GM23338 (cell line): ENCODE data around the gene RNF217. TPM values are rescaled to one million over a fixed set of nuclear protein-coding genes. Genes with fewer than 3 reads are reported as not detected.

ENCODE experiments used
- ATAC-seq: fragments of 200-7000 bp; cut with Tn5 transposase; 3 replicates; pipeline ENCODE4 v1.9.1; 2020
- DNase-seq: peaks from one replicate; pipeline ENCODE4 v3.0.0-alpha.2; 2015; ENCODE audit warnings: low spot score
- H2AFZ ChIP-seq: fragments of 200-600 bp; sonication (generic); 2 replicates; pipeline ENCODE4 v1.8.0; 2016; ENCODE audit warnings: antibody characterized with exemption, mild to moderate bottlenecking, moderate library complexity
- H3F3A ChIP-seq: fragments of 200-600 bp; sonication (generic); replicated peaks from 2 replicates; pipeline ENCODE4 v1.8.0; 2017; ENCODE audit warnings: antibody characterized with exemption, mixed run types, low read depth
- H3K27ac ChIP-seq: fragments of 200-600 bp; sonication (generic); 2 replicates; pipeline ENCODE4 v1.6.1; 2016; ENCODE audit warnings: low read depth
- H3K27me3 ChIP-seq: fragments of 200-600 bp; sonication (generic); 2 replicates; pipeline ENCODE4 v1.8.0; 2016; ENCODE audit warnings: mild to moderate bottlenecking, mixed run types, moderate library complexity; ENCODE audit not compliant: insufficient read depth
- H3K36me3 ChIP-seq: fragments of 200-600 bp; sonication (generic); 2 replicates; pipeline ENCODE4 v1.8.0; 2016; ENCODE audit warnings: mild to moderate bottlenecking; ENCODE audit not compliant: insufficient read depth
- H3K4me1 ChIP-seq: fragments of 200-600 bp; sonication (generic); 2 replicates; pipeline ENCODE4 v1.8.0; 2016; ENCODE audit warnings: mild to moderate bottlenecking, moderate library complexity; ENCODE audit not compliant: insufficient read depth
- H3K4me2 ChIP-seq: fragments of 200-600 bp; sonication (generic); 2 replicates; pipeline ENCODE4 v1.7.1; 2017; ENCODE audit warnings: mixed run types
- H3K4me3 ChIP-seq: fragments of 200-600 bp; sonication (generic); 2 replicates; pipeline ENCODE4 v1.6.1; 2016; ENCODE audit warnings: mixed run types
- H3K79me2 ChIP-seq: fragments of 200-600 bp; sonication (generic); replicated peaks from 2 replicates; pipeline ENCODE4 v1.8.0; 2017; ENCODE audit warnings: mild to moderate bottlenecking; ENCODE audit not compliant: insufficient read depth
- H3K9me2 ChIP-seq: fragments of 200-600 bp; sonication (generic); 2 replicates; pipeline ENCODE4 v1.8.0; 2017; ENCODE audit not compliant: insufficient read depth
- H4K20me1 ChIP-seq: fragments of 200-600 bp; sonication (generic); replicated peaks from 2 replicates; pipeline ENCODE4 v1.8.0; 2017; ENCODE audit warnings: mild to moderate bottlenecking; ENCODE audit not compliant: insufficient read depth
- H3K27ac Mint-ChIP-seq: 2 replicates; pipeline ENCODE4 v1.8.0; 2020; ENCODE audit warnings: inconsistent platforms, mild to moderate bottlenecking, moderate library complexity, mixed read lengths
- H3K27me3 Mint-ChIP-seq: 3 replicates; pipeline ENCODE4 v1.8.0; 2022; ENCODE audit warnings: low read depth, mild to moderate bottlenecking, moderate library complexity, mixed read lengths, inconsistent platforms; ENCODE audit not compliant: insufficient read depth, poor library complexity
- H3K36me3 Mint-ChIP-seq: 3 replicates; pipeline ENCODE4 v1.8.0; 2021; ENCODE audit warnings: low read depth, mild to moderate bottlenecking, inconsistent platforms, moderate library complexity, mixed read lengths
- H3K4me1 Mint-ChIP-seq: 3 replicates; pipeline ENCODE4 v1.8.0; 2020; ENCODE audit warnings: mild to moderate bottlenecking, inconsistent platforms, mixed read lengths
- H3K4me3 Mint-ChIP-seq: 3 replicates; pipeline ENCODE4 v1.8.0; 2021; ENCODE audit warnings: moderate library complexity, mild to moderate bottlenecking, inconsistent platforms, mixed read lengths
- H3K9me3 Mint-ChIP-seq: 3 replicates; pipeline ENCODE4 v1.8.0; 2020; ENCODE audit warnings: moderate library complexity, mild to moderate bottlenecking, inconsistent platforms, mixed read lengths
- CREB1 ChIP-seq: fragments of 250-450 bp; sonication (Bioruptor Pico); IDR thresholded peaks from 2 replicates; pipeline ENCODE4 v1.5.0; 2020; ENCODE audit warnings: low read depth, mild to moderate bottlenecking, moderate library complexity
- CTCF ChIP-seq, 2 experiments: fragments of 200-600 bp in 1 of 2; sonication (generic) in 1 of 2; conservative IDR thresholded peaks; 2 replicates each; pipeline versions ENCODE4 v1.5.1 to v1.6.1; 2016 to 2017; ENCODE audit warnings: antibody characterized with exemption in 2 of 2, low read depth in 2 of 2, mild to moderate bottlenecking in 2 of 2, moderate library complexity in 1 of 2
- EZH2 ChIP-seq: fragments of 200-600 bp; sonication (generic); IDR thresholded peaks from one replicate; pipeline ENCODE4 v1.8.0; 2017; ENCODE audit warnings: antibody characterized with exemption, mild to moderate bottlenecking, low read depth; ENCODE audit not compliant: unreplicated experiment
- EZH2phosphoT487 ChIP-seq: fragments of 200-600 bp; sonication (generic); IDR thresholded peaks from one replicate; pipeline ENCODE4 v1.8.1; 2018; ENCODE audit warnings: antibody characterized with exemption; ENCODE audit not compliant: unreplicated experiment
- JUNB ChIP-seq: IDR thresholded peaks from one replicate; pipeline ENCODE4 v1.6.1; 2016; ENCODE audit warnings: antibody characterized with exemption; ENCODE audit not compliant: unreplicated experiment
- NANOG ChIP-seq: IDR thresholded peaks from 2 replicates; pipeline ENCODE4 v1.6.1; 2016; ENCODE audit warnings: antibody characterized with exemption, borderline replicate concordance
- POLR2AphosphoS5 ChIP-seq: IDR thresholded peaks from 2 replicates; pipeline ENCODE4 v1.6.1; 2016; ENCODE audit warnings: antibody characterized with exemption, low read depth
- STAT1 ChIP-seq: IDR thresholded peaks from one replicate; pipeline ENCODE4 v1.6.1; 2016; ENCODE audit warnings: antibody characterized with exemption; ENCODE audit not compliant: unreplicated experiment
- ZNF114 ChIP-seq: fragments of 250-450 bp; sonication (Bioruptor Pico); IDR thresholded peaks from 2 replicates; pipeline ENCODE4 v1.5.0; 2020; ENCODE audit warnings: mild to moderate bottlenecking, moderate library complexity
- ZNF331 ChIP-seq: fragments of 250-450 bp; sonication (Bioruptor Pico); IDR thresholded peaks from 2 replicates; pipeline ENCODE4 v1.5.0; 2020; ENCODE audit warnings: low read depth, mild to moderate bottlenecking, moderate library complexity
- ZNF462 ChIP-seq: fragments of 250-450 bp; sonication (Bioruptor Pico); IDR thresholded peaks from 2 replicates; pipeline ENCODE4 v1.5.0; 2020; ENCODE audit warnings: mild to moderate bottlenecking, moderate library complexity
- polyA plus RNA-seq: library from polyadenylated mRNA; unstranded; fragments of >200 nt; fragmentation: Nextera tagmentation; extraction: Ambion mirVana; gene quantifications from 2 replicates; pipeline ENCODE4 v1.2.1, GENCODE V29; 2016
- total RNA-seq: library from RNA; depleted of rRNA; stranded (reverse); fragments of >200 nt; shearing (Covaris generic); gene quantifications from 2 replicates; pipeline ENCODE4 v1.2.3, GENCODE V29; 2014
- TF ChIP-seq, protein P1 (sequence below): IDR thresholded peaks from one replicate; pipeline ENCODE4 v1.6.1; 2018; ENCODE audit warnings: antibody characterized with exemption; ENCODE audit not compliant: unreplicated experiment
- TF ChIP-seq, protein P2 (sequence below): IDR thresholded peaks from 2 replicates; pipeline ENCODE4 v1.6.1; 2016; ENCODE audit warnings: antibody characterized with exemption

Gene RNF217
- total and polyA plus RNA-seq, 2 experiments from 2014 or later: 1.7 to 6.2 TPM

DNA sequence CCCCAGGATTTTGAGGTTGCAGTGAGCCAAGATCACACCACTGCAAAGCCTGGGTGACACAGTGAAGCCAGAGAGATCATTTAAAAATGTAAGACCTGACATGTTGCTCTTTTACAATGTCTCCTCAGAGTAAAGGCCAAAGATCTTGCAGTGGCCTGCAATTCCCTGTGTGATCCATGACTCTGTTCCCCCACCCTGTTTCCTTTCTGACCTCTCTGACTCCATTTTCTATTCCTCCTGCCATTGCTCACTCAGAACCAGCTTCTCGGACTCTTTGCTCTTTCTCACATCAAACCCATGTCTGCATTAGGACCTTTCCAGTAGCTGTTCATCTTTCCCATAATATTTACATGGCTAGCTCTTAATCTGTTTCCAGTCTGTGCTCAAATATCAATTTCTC lies 28.8 kb downstream of the RNF217 start (continued):
- TF ChIP-seq, protein P1, sequence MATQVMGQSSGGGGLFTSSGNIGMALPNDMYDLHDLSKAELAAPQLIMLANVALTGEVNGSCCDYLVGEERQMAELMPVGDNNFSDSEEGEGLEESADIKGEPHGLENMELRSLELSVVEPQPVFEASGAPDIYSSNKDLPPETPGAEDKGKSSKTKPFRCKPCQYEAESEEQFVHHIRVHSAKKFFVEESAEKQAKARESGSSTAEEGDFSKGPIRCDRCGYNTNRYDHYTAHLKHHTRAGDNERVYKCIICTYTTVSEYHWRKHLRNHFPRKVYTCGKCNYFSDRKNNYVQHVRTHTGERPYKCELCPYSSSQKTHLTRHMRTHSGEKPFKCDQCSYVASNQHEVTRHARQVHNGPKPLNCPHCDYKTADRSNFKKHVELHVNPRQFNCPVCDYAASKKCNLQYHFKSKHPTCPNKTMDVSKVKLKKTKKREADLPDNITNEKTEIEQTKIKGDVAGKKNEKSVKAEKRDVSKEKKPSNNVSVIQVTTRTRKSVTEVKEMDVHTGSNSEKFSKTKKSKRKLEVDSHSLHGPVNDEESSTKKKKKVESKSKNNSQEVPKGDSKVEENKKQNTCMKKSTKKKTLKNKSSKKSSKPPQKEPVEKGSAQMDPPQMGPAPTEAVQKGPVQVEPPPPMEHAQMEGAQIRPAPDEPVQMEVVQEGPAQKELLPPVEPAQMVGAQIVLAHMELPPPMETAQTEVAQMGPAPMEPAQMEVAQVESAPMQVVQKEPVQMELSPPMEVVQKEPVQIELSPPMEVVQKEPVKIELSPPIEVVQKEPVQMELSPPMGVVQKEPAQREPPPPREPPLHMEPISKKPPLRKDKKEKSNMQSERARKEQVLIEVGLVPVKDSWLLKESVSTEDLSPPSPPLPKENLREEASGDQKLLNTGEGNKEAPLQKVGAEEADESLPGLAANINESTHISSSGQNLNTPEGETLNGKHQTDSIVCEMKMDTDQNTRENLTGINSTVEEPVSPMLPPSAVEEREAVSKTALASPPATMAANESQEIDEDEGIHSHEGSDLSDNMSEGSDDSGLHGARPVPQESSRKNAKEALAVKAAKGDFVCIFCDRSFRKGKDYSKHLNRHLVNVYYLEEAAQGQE: no peak
- TF ChIP-seq ZNF331 (CRISPR knock-in tag) (no peak), ZNF114 (CRISPR knock-in tag) (no peak), POLR2AphosphoS5 (no peak)

GRCh38 chr6:124991764-124992295 lies 29.6 kb downstream of the RNF217 start:
- Histone ChIP-seq H3K4me1 (no peaks in the 10 kb centered on the region), H4K20me1 (no peaks in the 10 kb centered on the region), H3K36me3 (no peaks in the 10 kb centered on the region), H3K4me2 (no peak overlapping the region), H3K79me2 (no peaks in the 10 kb centered on the region), H2AFZ (no peak overlapping the region), H3F3A (no peaks in the 10 kb centered on the region), H3K4me3 (no peak overlapping the region), H3K9me2 (no peaks in the 10 kb centered on the region), H3K27me3 (no peaks in the 10 kb centered on the region), H3K27ac (no peak overlapping the region)
- Mint-ChIP-seq H3K4me1 (peaks cover 9% of the 10 kb centered on the region; the same call in 2 of the 3 replicates), H3K27me3 (no peaks in the 10 kb centered on the region), H3K9me3 (no peaks in the 10 kb centered on the region), H3K36me3 (no peaks in the 10 kb centered on the region), H3K27ac (peak overlapping the region; percentile 70; the same call in 1 of the 2 replicates), H3K4me3 (no peak overlapping the region)
- ATAC-seq: no peak
- no peak for DNase-seq
- TF ChIP-seq CTCF (conservative IDR thresholded peaks at IDR 0.05; ENCODE audit: low read depth in 2 of 2) (no peak), CREB1 (CRISPR knock-in tag) (no peak), POLR2AphosphoS5 (no peak), JUNB (no peak), NANOG (no peak), ZNF114 (CRISPR knock-in tag) (no peak), STAT1 (no peak), EZH2 (no peak), EZH2phosphoT487 (no peak), ZNF462 (CRISPR knock-in tag) (no peak)
- TF ChIP-seq, protein P2, sequence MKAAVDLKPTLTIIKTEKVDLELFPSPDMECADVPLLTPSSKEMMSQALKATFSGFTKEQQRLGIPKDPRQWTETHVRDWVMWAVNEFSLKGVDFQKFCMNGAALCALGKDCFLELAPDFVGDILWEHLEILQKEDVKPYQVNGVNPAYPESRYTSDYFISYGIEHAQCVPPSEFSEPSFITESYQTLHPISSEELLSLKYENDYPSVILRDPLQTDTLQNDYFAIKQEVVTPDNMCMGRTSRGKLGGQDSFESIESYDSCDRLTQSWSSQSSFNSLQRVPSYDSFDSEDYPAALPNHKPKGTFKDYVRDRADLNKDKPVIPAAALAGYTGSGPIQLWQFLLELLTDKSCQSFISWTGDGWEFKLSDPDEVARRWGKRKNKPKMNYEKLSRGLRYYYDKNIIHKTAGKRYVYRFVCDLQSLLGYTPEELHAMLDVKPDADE: no peak
